K562 (cell line): ENCODE measurements around the gene TTC31.

Experiments
- BHLHE40 ChIP-seq: IDR thresholded peaks from 2 replicates; pipeline ENCODE4 v1.6.1; 2011; ENCODE audit warnings: low read length, improper control_type of control experiment
- CTCF ChIP-seq, 3 experiments: IDR thresholded peaks in 2 of 3; conservative IDR thresholded peaks in 1 of 3; 2 replicates each; pipeline ENCODE4 v1.5.1; 2011 to 2012; ENCODE audit warnings: low read length in 3 of 3, mild to moderate bottlenecking in 3 of 3, control low read depth in 2 of 3, improper control_type of control experiment in 1 of 3, inconsistent platforms in 1 of 3, low read depth in 1 of 3, mixed read lengths in 1 of 3, moderate library complexity in 1 of 3; ENCODE audit not compliant: insufficient read depth in 2 of 3
- FOSL1 ChIP-seq: fragments of 200-800 bp; sonication (Bioruptor generic); conservative IDR thresholded peaks from 2 replicates; pipeline ENCODE4 v1.6.1; 2016; ENCODE audit warnings: missing genetic modification characterization, missing compliant biosample characterization
- JUND ChIP-seq, 2 experiments: IDR thresholded peaks; 2 replicates in 1 of 2; 3 replicates in 1 of 2; pipeline ENCODE4 v1.6.1; 2011; ENCODE audit warnings: borderline replicate concordance in 2 of 2, low read depth in 2 of 2, low read length in 2 of 2, improper control_type of control experiment in 1 of 2, missing biosample characterization in 1 of 2, missing genetic modification characterization in 1 of 2, missing genetic modification reagents in 1 of 2
- ZFP30 ChIP-seq: fragments of 250-450 bp; sonication (Bioruptor Pico); IDR thresholded peaks from 2 replicates; pipeline ENCODE4 v1.8.0; 2022; ENCODE audit warnings: moderate library complexity, mild to moderate bottlenecking, inconsistent platforms, borderline replicate concordance
- ZNF239 ChIP-seq: fragments of 250-450 bp; sonication (Bioruptor Pico); IDR thresholded peaks from 2 replicates; pipeline ENCODE4 v1.4.0; 2020; ENCODE audit warnings: mild to moderate bottlenecking

GRCh38 chr2:74481431-74481830 lies 1.4 kb upstream of the TTC31 start:
- no peak for TF ChIP-seq ZNF239 (CRISPR knock-in tag)
- no peak for TF ChIP-seq FOSL1
- TF ChIP-seq ZFP30, result no peak
- no peak for TF ChIP-seq JUND (IDR thresholded peaks at IDR 0.05; ENCODE audit: borderline replicate concordance, low read depth, low read length)
- no peak for TF ChIP-seq JUND (tag; IDR thresholded peaks at IDR 0.05; ENCODE audit: borderline replicate concordance, low read depth, low read length)
- no peak for TF ChIP-seq CTCF (IDR thresholded peaks at IDR 0.05 in 2 of 3, conservative IDR thresholded peaks at IDR 0.05 in 1 of 3; ENCODE audit: insufficient read depth in 2 of 3, low read depth in 1 of 3, low read length in 3 of 3)
- TF ChIP-seq BHLHE40, result no peak
